HEK293 (cell line): Measurements from ENCODE around the gene LAMB1.

Experiments
- HIC1 ChIP-seq: fragments of 450-650 bp; formaldehyde crosslinking; IDR thresholded peaks from 2 replicates; pipeline ENCODE4 v1.5.1; 2016; ENCODE audit warnings: missing biosample characterization, missing genetic modification characterization
- KLF1 ChIP-seq: fragments of 450-650 bp; formaldehyde crosslinking; IDR thresholded peaks from 2 replicates; pipeline ENCODE4 v1.5.1; 2016; ENCODE audit warnings: missing biosample characterization, missing genetic modification characterization
- OSR2 ChIP-seq: fragments of 450-650 bp; formaldehyde crosslinking; IDR thresholded peaks from 2 replicates; pipeline ENCODE4 v1.5.1; 2016; ENCODE audit warnings: missing biosample characterization, missing genetic modification characterization
- OVOL3 ChIP-seq: fragments of 450-650 bp; formaldehyde crosslinking; IDR thresholded peaks from 2 replicates; pipeline ENCODE4 v1.5.1; 2016; ENCODE audit warnings: missing biosample characterization, missing genetic modification characterization
- PATZ1 ChIP-seq: fragments of 450-650 bp; formaldehyde crosslinking; IDR thresholded peaks from 2 replicates; pipeline ENCODE4 v1.5.1; 2016; ENCODE audit warnings: missing biosample characterization, missing genetic modification characterization
- PBX3 ChIP-seq: sonication (generic); formaldehyde crosslinking; IDR thresholded peaks from 2 replicates; pipeline ENCODE4 v1.8.1; 2022; ENCODE audit warnings: mild to moderate bottlenecking, moderate library complexity, missing genetic modification reagents
- PRDM2 ChIP-seq: fragments of 450-650 bp; formaldehyde crosslinking; IDR thresholded peaks from 2 replicates; pipeline ENCODE4 v1.5.1; 2016; ENCODE audit warnings: missing biosample characterization, missing genetic modification characterization, borderline replicate concordance
- WT1 ChIP-seq: fragments of 450-650 bp; formaldehyde crosslinking; IDR thresholded peaks from 2 replicates; pipeline ENCODE4 v1.5.1; 2016; ENCODE audit warnings: missing biosample characterization, missing genetic modification characterization
- ZFHX2 ChIP-seq: fragments of 450-650 bp; formaldehyde crosslinking; conservative IDR thresholded peaks from 2 replicates; pipeline ENCODE4 v1.5.1; 2016; ENCODE audit warnings: missing biosample characterization, missing genetic modification characterization
- ZIC2 ChIP-seq: fragments of 450-650 bp; formaldehyde crosslinking; IDR thresholded peaks from 2 replicates; pipeline ENCODE4 v1.5.1; 2016; ENCODE audit warnings: missing biosample characterization, missing genetic modification characterization
- ZNF23 ChIP-seq: fragments of 450-650 bp; formaldehyde crosslinking; IDR thresholded peaks from 2 replicates; pipeline ENCODE4 v1.5.1; 2016; ENCODE audit warnings: missing biosample characterization, missing genetic modification characterization, borderline replicate concordance
- ZNF239 ChIP-seq: fragments of 450-650 bp; formaldehyde crosslinking; IDR thresholded peaks from 2 replicates; pipeline ENCODE4 v1.5.1; 2016; ENCODE audit warnings: missing biosample characterization, missing genetic modification characterization
- ZNF311 ChIP-seq: fragments of 450-650 bp; formaldehyde crosslinking; IDR thresholded peaks from 2 replicates; pipeline ENCODE4 v1.5.1; 2017; ENCODE audit warnings: missing biosample characterization, missing genetic modification characterization, borderline replicate concordance
- ZNF473 ChIP-seq: fragments of 450-650 bp; formaldehyde crosslinking; IDR thresholded peaks from 2 replicates; pipeline ENCODE4 v1.5.1; 2017; ENCODE audit warnings: missing biosample characterization, missing genetic modification characterization
- ZNF501 ChIP-seq: fragments of 450-650 bp; formaldehyde crosslinking; IDR thresholded peaks from 2 replicates; pipeline ENCODE4 v1.5.1; 2016; ENCODE audit warnings: missing biosample characterization, missing genetic modification characterization
- ZNF571 ChIP-seq: fragments of 450-650 bp; formaldehyde crosslinking; IDR thresholded peaks from 2 replicates; pipeline ENCODE4 v1.5.0; 2017; ENCODE audit warnings: missing biosample characterization, missing genetic modification characterization
- ZNF585B ChIP-seq: fragments of 450-650 bp; formaldehyde crosslinking; IDR thresholded peaks from 2 replicates; pipeline ENCODE4 v1.5.1; 2016; ENCODE audit warnings: missing biosample characterization, missing genetic modification characterization
- ZNF624 ChIP-seq: fragments of 450-650 bp; formaldehyde crosslinking; IDR thresholded peaks from 2 replicates; pipeline ENCODE4 v1.5.1; 2017; ENCODE audit warnings: missing biosample characterization, missing genetic modification characterization
- ZNF670 ChIP-seq: fragments of 450-650 bp; formaldehyde crosslinking; IDR thresholded peaks from 2 replicates; pipeline ENCODE4 v1.5.1; 2016; ENCODE audit warnings: missing biosample characterization, missing genetic modification characterization, low read depth
- ZNF692 ChIP-seq: fragments of 450-650 bp; formaldehyde crosslinking; IDR thresholded peaks from 2 replicates; pipeline ENCODE4 v1.5.1; 2016; ENCODE audit warnings: missing biosample characterization, missing genetic modification characterization
- ZNF707 ChIP-seq: fragments of 450-650 bp; formaldehyde crosslinking; IDR thresholded peaks from 2 replicates; pipeline ENCODE4 v1.5.1; 2016; ENCODE audit warnings: missing biosample characterization, missing genetic modification characterization
- ZNF792 ChIP-seq: fragments of 450-650 bp; formaldehyde crosslinking; IDR thresholded peaks from 2 replicates; pipeline ENCODE4 v1.5.1; 2016; ENCODE audit warnings: missing biosample characterization, missing genetic modification characterization
- ZNF830 ChIP-seq: fragments of 450-650 bp; IDR thresholded peaks from 2 replicates; pipeline ENCODE4 v1.5.0; 2018; ENCODE audit warnings: missing biosample characterization, missing genetic modification characterization, low read depth, mild to moderate bottlenecking, moderate library complexity
- ZXDB ChIP-seq: fragments of 450-650 bp; formaldehyde crosslinking; IDR thresholded peaks from 2 replicates; pipeline ENCODE4 v1.5.1; 2016; ENCODE audit warnings: missing biosample characterization, missing genetic modification characterization
- TF ChIP-seq, protein P1 (sequence below): fragments of 450-650 bp; formaldehyde crosslinking; IDR thresholded peaks from 2 replicates; pipeline ENCODE4 v1.5.1; 2017; ENCODE audit warnings: missing biosample characterization, missing genetic modification characterization

The LAMB1 gene

DNA sequence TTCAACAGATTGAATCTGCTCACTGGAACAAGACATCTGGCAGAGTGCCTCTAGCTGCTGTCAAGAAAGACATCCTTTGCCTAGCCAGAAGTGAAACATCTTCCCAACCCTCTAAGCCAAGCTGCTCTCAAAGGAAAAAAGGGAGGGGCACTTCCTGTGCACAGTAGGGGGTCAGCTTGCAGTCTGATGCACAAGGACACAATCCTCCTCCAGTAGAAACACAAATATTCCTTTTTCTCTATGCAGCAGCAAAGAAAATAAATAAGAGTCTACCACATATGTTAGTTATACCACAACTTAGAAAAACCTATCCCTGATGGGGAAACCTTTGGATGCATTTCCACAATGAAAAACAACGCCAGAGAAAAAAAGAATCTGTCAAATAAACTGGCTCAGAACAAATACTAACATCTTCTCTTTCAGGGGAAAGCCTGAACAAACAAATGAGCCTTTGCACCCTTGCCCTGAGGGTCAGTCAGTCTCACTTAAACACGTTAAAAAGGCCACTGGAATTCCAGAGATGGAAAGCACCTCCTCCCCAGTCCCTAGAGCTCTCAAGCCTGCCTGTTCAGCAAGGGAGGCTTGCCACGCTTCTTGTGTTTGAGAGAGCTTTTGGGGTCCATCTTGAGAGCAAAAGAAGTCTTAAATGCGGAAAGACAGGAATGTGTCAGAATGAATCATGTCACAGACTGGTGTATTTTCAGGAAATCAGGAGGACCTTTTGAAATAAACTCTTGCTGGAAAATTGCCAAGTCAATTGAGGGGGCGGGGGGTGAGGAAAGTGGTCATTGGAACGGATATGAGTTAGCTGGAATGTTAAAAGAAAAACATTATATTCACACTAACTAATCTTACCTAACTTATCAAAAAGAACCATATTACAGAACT lies 7.5 kb downstream of the LAMB1 start (continued):
- TF ChIP-seq ZXDB (tag by site-specific recombination) (no peak), KLF1 (0 out of 2 replicates have a peak, but pooled peaks have one; percentile 24), ZNF311 (tag by site-specific recombination) (no peak), OVOL3 (no peak), ZNF707 (tag by site-specific recombination) (no peak), ZNF792 (no peak), ZNF571 (no peak), ZNF501 (tag by site-specific recombination) (no peak), ZFHX2 (tag by site-specific recombination) (no peak), ZNF239 (tag by site-specific recombination) (no peak), ZNF473 (tag by site-specific recombination) (no peak), ZIC2 (tag by site-specific recombination) (peak; percentile 11; the same call in 1 of the 2 replicates), ZNF23 (tag by site-specific recombination) (no peak), ZNF692 (tag by site-specific recombination) (peak; percentile 50; the same call in 1 of the 2 replicates), PRDM2 (tag by site-specific recombination) (no peak), ZNF830 (no peak), HIC1 (tag by site-specific recombination) (no peak), OSR2 (tag by site-specific recombination) (no peak), ZNF670 (tag by site-specific recombination) (no peak), WT1 (tag by site-specific recombination) (0 out of 2 replicates have a peak, but pooled peaks have one; percentile 26), PATZ1 (tag by site-specific recombination) (no peak), ZNF624 (tag by site-specific recombination) (no peak), PBX3 (no peak), ZNF585B (tag by site-specific recombination) (no peak)
- TF ChIP-seq, protein P1, sequence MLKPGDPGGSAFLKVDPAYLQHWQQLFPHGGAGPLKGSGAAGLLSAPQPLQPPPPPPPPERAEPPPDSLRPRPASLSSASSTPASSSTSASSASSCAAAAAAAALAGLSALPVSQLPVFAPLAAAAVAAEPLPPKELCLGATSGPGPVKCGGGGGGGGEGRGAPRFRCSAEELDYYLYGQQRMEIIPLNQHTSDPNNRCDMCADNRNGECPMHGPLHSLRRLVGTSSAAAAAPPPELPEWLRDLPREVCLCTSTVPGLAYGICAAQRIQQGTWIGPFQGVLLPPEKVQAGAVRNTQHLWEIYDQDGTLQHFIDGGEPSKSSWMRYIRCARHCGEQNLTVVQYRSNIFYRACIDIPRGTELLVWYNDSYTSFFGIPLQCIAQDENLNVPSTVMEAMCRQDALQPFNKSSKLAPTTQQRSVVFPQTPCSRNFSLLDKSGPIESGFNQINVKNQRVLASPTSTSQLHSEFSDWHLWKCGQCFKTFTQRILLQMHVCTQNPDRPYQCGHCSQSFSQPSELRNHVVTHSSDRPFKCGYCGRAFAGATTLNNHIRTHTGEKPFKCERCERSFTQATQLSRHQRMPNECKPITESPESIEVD, result peak; percentile 94
